HEK293 (cell line): ENCODE measurements around the gene GJB5.
"Not testable (repeated sequence)": the region's sequence is repeated elsewhere in the genome, so short reads cannot be mapped to it uniquely, and the experiment has no call there.

Experiments
- CTCF ChIA-PET: fragments of 350-600 bp; formaldehyde crosslinking; extraction: SDS; loops from one replicate; lab custom pipeline; 2021; ENCODE audit warnings: antibody characterized with exemption; lab: Yijun Ruan, JAX
- POLR2A ChIA-PET: fragments of 300-600 bp; formaldehyde crosslinking; extraction: SDS; loops from one replicate; lab custom pipeline; 2020; ENCODE audit warnings: antibody characterized with exemption, inconsistent platforms; lab: Yijun Ruan, JAX
- H3K27ac ChIP-seq: fragments of 200-500 bp; sonication (Bioruptor generic); 2 replicates; pipeline ENCODE4 v1.5.1; 2014; ENCODE audit warnings: low read depth, low read length, control low read depth, inconsistent platforms; ENCODE audit errors: extremely low read depth
- H3K36me3 ChIP-seq, 2 experiments: fragments of 200-500 bp in 1 of 2; sonication (Bioruptor generic) in 1 of 2; 1 replicate in 1 of 2; 2 replicates in 1 of 2; pipeline ENCODE4 v1.5.1; 2014 to 2017; ENCODE audit warnings: inconsistent platforms in 2 of 2, low read length in 2 of 2; ENCODE audit not compliant: control insufficient read depth in 2 of 2, insufficient read depth in 1 of 2
- H3K4me1 ChIP-seq: fragments of 200-500 bp; sonication (Bioruptor generic); 2 replicates; pipeline ENCODE4 v1.5.1; 2014; ENCODE audit warnings: mild to moderate bottlenecking, low read length, inconsistent platforms; ENCODE audit not compliant: control insufficient read depth, insufficient read depth
- H3K4me3 ChIP-seq: 2 replicates; pipeline ENCODE4 v1.5.1; 2011; ENCODE audit warnings: low read depth, mild to moderate bottlenecking, control low read depth, low read length, moderate library complexity
- H3K9me3 ChIP-seq: fragments of 200-500 bp; sonication (Bioruptor generic); 2 replicates; pipeline ENCODE4 v1.5.1; 2014; ENCODE audit warnings: low read depth, low read length, inconsistent platforms; ENCODE audit not compliant: control insufficient read depth, insufficient read depth
- EGR2 ChIP-seq: fragments of 450-650 bp; formaldehyde crosslinking; IDR thresholded peaks from 2 replicates; pipeline ENCODE4 v1.5.1; 2016; ENCODE audit warnings: low read depth, missing biosample characterization, missing genetic modification characterization
- GLI4 ChIP-seq: fragments of 450-650 bp; formaldehyde crosslinking; IDR thresholded peaks from 2 replicates; pipeline ENCODE4 v1.5.1; 2016; ENCODE audit warnings: missing biosample characterization, missing genetic modification characterization
- MEIS1 ChIP-seq: sonication (generic); formaldehyde crosslinking; IDR thresholded peaks from 2 replicates; pipeline ENCODE4 v1.8.1; 2022; ENCODE audit warnings: missing genetic modification reagents, mild to moderate bottlenecking, borderline replicate concordance
- MYNN ChIP-seq: fragments of 450-650 bp; formaldehyde crosslinking; IDR thresholded peaks from 2 replicates; pipeline ENCODE4 v1.5.1; 2016; ENCODE audit warnings: missing biosample characterization, missing genetic modification characterization, borderline replicate concordance
- PATZ1 ChIP-seq: fragments of 450-650 bp; formaldehyde crosslinking; IDR thresholded peaks from 2 replicates; pipeline ENCODE4 v1.5.1; 2016; ENCODE audit warnings: missing biosample characterization, missing genetic modification characterization
- ZBTB20 ChIP-seq: fragments of 450-650 bp; formaldehyde crosslinking; IDR thresholded peaks from 2 replicates; pipeline ENCODE4 v1.5.1; 2016; ENCODE audit warnings: missing biosample characterization, missing genetic modification characterization
- ZFHX2 ChIP-seq: fragments of 450-650 bp; formaldehyde crosslinking; conservative IDR thresholded peaks from 2 replicates; pipeline ENCODE4 v1.5.1; 2016; ENCODE audit warnings: missing biosample characterization, missing genetic modification characterization
- ZFP41 ChIP-seq: fragments of 450-650 bp; formaldehyde crosslinking; IDR thresholded peaks from 2 replicates; pipeline ENCODE4 v1.5.1; 2016; ENCODE audit warnings: missing biosample characterization, missing genetic modification characterization, borderline replicate concordance
- ZFP69B ChIP-seq: fragments of 450-650 bp; formaldehyde crosslinking; IDR thresholded peaks from 2 replicates; pipeline ENCODE4 v1.5.1; 2016; ENCODE audit warnings: missing biosample characterization, missing genetic modification characterization
- ZNF140 ChIP-seq: fragments of 450-650 bp; formaldehyde crosslinking; IDR thresholded peaks from 2 replicates; pipeline ENCODE4 v1.5.1; 2016; ENCODE audit warnings: missing biosample characterization, missing genetic modification characterization
- ZNF174 ChIP-seq: fragments of 450-650 bp; formaldehyde crosslinking; IDR thresholded peaks from 2 replicates; pipeline ENCODE4 v1.5.0; 2017; ENCODE audit warnings: missing biosample characterization, mild to moderate bottlenecking, missing genetic modification characterization
- ZNF175 ChIP-seq: fragments of 450-650 bp; formaldehyde crosslinking; IDR thresholded peaks from 2 replicates; pipeline ENCODE4 v1.5.1; 2016; ENCODE audit warnings: missing biosample characterization, missing genetic modification characterization
- ZNF214 ChIP-seq: fragments of 450-650 bp; formaldehyde crosslinking; IDR thresholded peaks from 2 replicates; pipeline ENCODE4 v1.5.1; 2017; ENCODE audit warnings: missing biosample characterization, mild to moderate bottlenecking, missing genetic modification characterization, borderline replicate concordance
- ZNF37A ChIP-seq: fragments of 450-650 bp; IDR thresholded peaks from 2 replicates; pipeline ENCODE4 v1.5.1; 2018; ENCODE audit warnings: missing biosample characterization, missing genetic modification characterization
- ZNF473 ChIP-seq: fragments of 450-650 bp; formaldehyde crosslinking; IDR thresholded peaks from 2 replicates; pipeline ENCODE4 v1.5.1; 2017; ENCODE audit warnings: missing biosample characterization, missing genetic modification characterization
- ZNF521 ChIP-seq: fragments of 450-650 bp; formaldehyde crosslinking; IDR thresholded peaks from 2 replicates; pipeline ENCODE4 v1.5.1; 2017; ENCODE audit warnings: missing biosample characterization, mild to moderate bottlenecking, missing genetic modification characterization
- ZNF555 ChIP-seq: fragments of 450-650 bp; formaldehyde crosslinking; conservative IDR thresholded peaks from 2 replicates; pipeline ENCODE4 v1.5.1; 2017; ENCODE audit warnings: missing biosample characterization, mild to moderate bottlenecking, missing genetic modification characterization, inconsistent platforms
- ZNF585B ChIP-seq: fragments of 450-650 bp; formaldehyde crosslinking; IDR thresholded peaks from 2 replicates; pipeline ENCODE4 v1.5.1; 2016; ENCODE audit warnings: missing biosample characterization, missing genetic modification characterization
- ZNF624 ChIP-seq: fragments of 450-650 bp; formaldehyde crosslinking; IDR thresholded peaks from 2 replicates; pipeline ENCODE4 v1.5.1; 2017; ENCODE audit warnings: missing biosample characterization, missing genetic modification characterization
- ZNF777 ChIP-seq: fragments of 450-650 bp; formaldehyde crosslinking; IDR thresholded peaks from 2 replicates; pipeline ENCODE4 v1.5.1; 2017; ENCODE audit warnings: missing biosample characterization, missing genetic modification characterization, borderline replicate concordance
- TF ChIP-seq, protein P1 (sequence below): fragments of 450-650 bp; formaldehyde crosslinking; IDR thresholded peaks from 2 replicates; pipeline ENCODE4 v1.5.1; 2016; ENCODE audit warnings: missing biosample characterization, missing genetic modification characterization
- TF ChIP-seq, protein P2 (sequence below): fragments of 450-650 bp; formaldehyde crosslinking; IDR thresholded peaks from 2 replicates; pipeline ENCODE4 v1.5.1; 2017; ENCODE audit warnings: missing biosample characterization, missing genetic modification characterization
- TF ChIP-seq, protein P3 (sequence below): fragments of 450-650 bp; formaldehyde crosslinking; IDR thresholded peaks from 2 replicates; pipeline ENCODE4 v1.5.1; 2016; ENCODE audit warnings: missing biosample characterization, missing genetic modification characterization

GJB5 gene

DNA sequence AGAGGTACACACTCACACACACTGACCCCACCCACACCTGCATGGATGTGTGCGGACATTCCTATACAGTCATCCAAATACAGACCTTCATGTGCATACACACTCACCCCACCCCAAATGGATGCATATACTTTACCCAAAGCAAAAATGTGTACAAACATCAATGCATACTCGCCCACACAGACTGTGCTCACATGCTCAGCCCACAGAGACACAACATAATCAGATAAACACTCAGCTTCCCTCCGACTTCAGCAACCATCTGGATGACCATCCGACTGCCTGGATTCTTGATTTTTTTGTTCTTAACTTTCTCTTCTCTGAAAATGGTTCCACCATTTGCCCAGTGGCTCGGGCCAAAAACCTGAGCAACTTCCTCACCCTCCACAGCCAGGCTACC lies 24.4 kb upstream of the GJB5 start:
- no peak overlapping the region for H3K27ac ChIP-seq
- ChIA-PET POLR2A (no interaction called here), CTCF (no interaction called here)
- H3K36me3 ChIP-seq = no peaks in the 10 kb centered on the region
- no peak overlapping the region for H3K4me3 ChIP-seq
- TF ChIP-seq MEIS1 (CRISPR knock-in tag) (no peak), ZNF521 (tag by site-specific recombination) (no peak)
- TF ChIP-seq, protein P1, sequence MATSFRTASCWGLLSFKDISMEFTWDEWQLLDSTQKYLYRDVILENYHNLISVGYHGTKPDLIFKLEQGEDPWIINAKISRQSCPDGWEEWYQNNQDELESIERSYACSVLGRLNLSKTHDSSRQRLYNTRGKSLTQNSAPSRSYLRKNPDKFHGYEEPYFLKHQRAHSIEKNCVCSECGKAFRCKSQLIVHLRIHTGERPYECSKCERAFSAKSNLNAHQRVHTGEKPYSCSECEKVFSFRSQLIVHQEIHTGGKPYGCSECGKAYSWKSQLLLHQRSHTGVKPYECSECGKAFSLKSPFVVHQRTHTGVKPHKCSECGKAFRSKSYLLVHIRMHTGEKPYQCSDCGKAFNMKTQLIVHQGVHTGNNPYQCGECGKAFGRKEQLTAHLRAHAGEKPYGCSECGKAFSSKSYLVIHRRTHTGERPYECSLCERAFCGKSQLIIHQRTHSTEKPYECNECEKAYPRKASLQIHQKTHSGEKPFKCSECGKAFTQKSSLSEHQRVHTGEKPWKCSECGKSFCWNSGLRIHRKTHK (tag by site-specific recombination) = no peak
- H3K9me3 ChIP-seq = no peaks in the 10 kb centered on the region
- H3K4me1 ChIP-seq = no peaks in the 10 kb centered on the region

- H3K36me3 ChIP-seq, POLR2A ChIA-PET, H3K4me1 ChIP-seq, H3K27ac ChIP-seq, H3K4me3 ChIP-seq, H3K9me3 ChIP-seq: not testable (repeated sequence)
- TF ChIP-seq ZFHX2 (tag by site-specific recombination) (peak; percentile 63), EGR2 (tag by site-specific recombination) (peak; percentile 63)
- CTCF ChIA-PET = interaction anchor here (1.1 to 2.0 kb wide), 2 partner anchors 10 to 1099 kb away, joined by 3 to 10 read pairs; no protein-coding TSS in a partner anchor
These were observed 22.0 kb upstream of the GJB5 start for GRCh38 chr1:34732831-34733230.

DNA sequence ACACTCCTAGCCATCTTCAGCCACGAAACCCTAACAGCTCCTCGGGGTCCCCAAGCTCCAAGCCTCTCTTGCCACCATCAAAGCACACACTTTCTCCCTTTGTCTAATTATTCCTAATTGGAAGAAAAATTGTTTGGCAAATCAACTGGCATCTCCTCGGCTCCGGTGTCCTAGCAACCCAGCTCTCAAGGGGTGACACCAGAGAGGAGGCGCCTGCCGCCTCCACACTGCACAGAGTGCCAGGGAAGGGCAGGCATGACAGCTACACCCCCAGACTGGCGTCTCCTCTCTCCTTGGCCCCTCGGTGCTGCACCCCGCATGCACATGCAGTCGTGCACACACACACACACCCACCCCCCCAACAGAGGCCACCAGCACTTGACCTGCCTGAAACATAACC lies 18.2 kb upstream of the GJB5 start:
- H3K4me3 ChIP-seq = no peak overlapping the region
- no peaks in the 10 kb centered on the region for H3K9me3 ChIP-seq
- H3K36me3 ChIP-seq = no peaks in the 10 kb centered on the region
- no peak overlapping the region for H3K27ac ChIP-seq
- ChIA-PET POLR2A (no interaction called here), CTCF (interaction anchor here (0.6 to 0.7 kb wide), 2 partner anchors 138 to 573 kb away, joined by 3 to 5 read pairs; no protein-coding TSS in a partner anchor)
- no peaks in the 10 kb centered on the region for H3K4me1 ChIP-seq
- TF ChIP-seq ZBTB20 (tag by site-specific recombination) = no peak
- TF ChIP-seq MYNN (tag by site-specific recombination) = no peak
- no peak for TF ChIP-seq ZNF37A (tag by site-specific recombination)
- TF ChIP-seq, protein P2, sequence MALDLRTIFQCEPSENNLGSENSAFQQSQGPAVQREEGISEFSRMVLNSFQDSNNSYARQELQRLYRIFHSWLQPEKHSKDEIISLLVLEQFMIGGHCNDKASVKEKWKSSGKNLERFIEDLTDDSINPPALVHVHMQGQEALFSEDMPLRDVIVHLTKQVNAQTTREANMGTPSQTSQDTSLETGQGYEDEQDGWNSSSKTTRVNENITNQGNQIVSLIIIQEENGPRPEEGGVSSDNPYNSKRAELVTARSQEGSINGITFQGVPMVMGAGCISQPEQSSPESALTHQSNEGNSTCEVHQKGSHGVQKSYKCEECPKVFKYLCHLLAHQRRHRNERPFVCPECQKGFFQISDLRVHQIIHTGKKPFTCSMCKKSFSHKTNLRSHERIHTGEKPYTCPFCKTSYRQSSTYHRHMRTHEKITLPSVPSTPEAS = no peak
- no peak for TF ChIP-seq ZFP69B (tag by site-specific recombination)
- no peak for TF ChIP-seq ZNF624
- TF ChIP-seq MEIS1 (CRISPR knock-in tag) = no peak
- TF ChIP-seq ZNF585B = no peak
- TF ChIP-seq ZNF555 (tag by site-specific recombination) = no peak
- TF ChIP-seq EGR2 (tag by site-specific recombination) = no peak
- no peak for TF ChIP-seq ZNF473
- TF ChIP-seq GLI4 (tag by site-specific recombination) = no peak
- no peak for TF ChIP-seq ZNF140 (tag by site-specific recombination)
- TF ChIP-seq, protein P3, sequence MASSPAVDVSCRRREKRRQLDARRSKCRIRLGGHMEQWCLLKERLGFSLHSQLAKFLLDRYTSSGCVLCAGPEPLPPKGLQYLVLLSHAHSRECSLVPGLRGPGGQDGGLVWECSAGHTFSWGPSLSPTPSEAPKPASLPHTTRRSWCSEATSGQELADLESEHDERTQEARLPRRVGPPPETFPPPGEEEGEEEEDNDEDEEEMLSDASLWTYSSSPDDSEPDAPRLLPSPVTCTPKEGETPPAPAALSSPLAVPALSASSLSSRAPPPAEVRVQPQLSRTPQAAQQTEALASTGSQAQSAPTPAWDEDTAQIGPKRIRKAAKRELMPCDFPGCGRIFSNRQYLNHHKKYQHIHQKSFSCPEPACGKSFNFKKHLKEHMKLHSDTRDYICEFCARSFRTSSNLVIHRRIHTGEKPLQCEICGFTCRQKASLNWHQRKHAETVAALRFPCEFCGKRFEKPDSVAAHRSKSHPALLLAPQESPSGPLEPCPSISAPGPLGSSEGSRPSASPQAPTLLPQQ = no peak
- no peak for TF ChIP-seq PATZ1 (tag by site-specific recombination)
- TF ChIP-seq ZNF175 (tag by site-specific recombination) = no peak
- TF ChIP-seq ZNF174 (tag by site-specific recombination) = no peak
- TF ChIP-seq ZNF777 (tag by site-specific recombination) = no peak
- no peak for TF ChIP-seq ZFP41 (tag by site-specific recombination)
- TF ChIP-seq ZNF214 = no peak

- H3K27ac ChIP-seq, H3K9me3 ChIP-seq, POLR2A ChIA-PET, H3K36me3 ChIP-seq, H3K4me1 ChIP-seq, H3K4me3 ChIP-seq: not testable (repeated sequence)
- CTCF ChIA-PET = interaction anchor here (0.7 kb wide), 1 partner anchor 574 kb away, joined by 5 read pairs; no protein-coding TSS in a partner anchor
These were observed 17.6 kb upstream of the GJB5 start for GRCh38 chr1:34737236-34737635.
